ENCODE data around the gene ID1. TPM values are rescaled to one million over a fixed set of nuclear protein-coding genes. Genes with fewer than 3 reads are reported as not detected.

ID1 gene
- total and polyA plus RNA-seq, 2 of the 13 experiments (the other 11 are each of a cell fraction or from before 2014, with no cell fraction given), result 320 to 419 TPM

- peak; percentile 69; the same call in 1 of the 2 replicates for TF ChIP-seq CENPT (CRISPR knock-in tag; IDR thresholded peaks at IDR 0.05; ENCODE audit: low read depth)
- TF ChIP-seq MED13 (CRISPR knock-in tag; IDR thresholded peaks at IDR 0.05), result peak; percentile 98
- TF ChIP-seq, protein P1, sequence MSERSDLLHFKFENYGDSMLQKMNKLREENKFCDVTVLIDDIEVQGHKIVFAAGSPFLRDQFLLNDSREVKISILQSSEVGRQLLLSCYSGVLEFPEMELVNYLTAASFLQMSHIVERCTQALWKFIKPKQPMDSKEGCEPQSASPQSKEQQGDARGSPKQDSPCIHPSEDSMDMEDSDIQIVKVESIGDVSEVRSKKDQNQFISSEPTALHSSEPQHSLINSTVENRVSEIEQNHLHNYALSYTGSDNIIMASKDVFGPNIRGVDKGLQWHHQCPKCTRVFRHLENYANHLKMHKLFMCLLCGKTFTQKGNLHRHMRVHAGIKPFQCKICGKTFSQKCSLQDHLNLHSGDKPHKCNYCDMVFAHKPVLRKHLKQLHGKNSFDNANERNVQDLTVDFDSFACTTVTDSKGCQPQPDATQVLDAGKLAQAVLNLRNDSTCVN (CRISPR knock-in tag; IDR thresholded peaks at IDR 0.05; ENCODE audit: borderline replicate concordance), result peak; percentile 68
- peak; percentile 91; the same call in 1 of the 2 replicates for TF ChIP-seq TFDP1 (CRISPR knock-in tag; IDR thresholded peaks at IDR 0.05; ENCODE audit: borderline replicate concordance)
- TF ChIP-seq ZNF468 (CRISPR knock-in tag; IDR thresholded peaks at IDR 0.05), result 0 out of 2 replicates have a peak, but pooled peaks have one; percentile 60
- TF ChIP-seq ZNF317 (CRISPR knock-in tag; IDR thresholded peaks at IDR 0.05), result peak; percentile 90
- TF ChIP-seq SNAPC4 (CRISPR knock-in tag; IDR thresholded peaks at IDR 0.05), result peak; percentile 85; the same call in 1 of the 2 replicates
- TF ChIP-seq NFYB (CRISPR knock-in tag; IDR thresholded peaks at IDR 0.05), result peak; percentile 64
- TF ChIP-seq ARID5B (CRISPR knock-in tag; IDR thresholded peaks at IDR 0.05), result peak; percentile 94
- no peak for TF ChIP-seq KAT2B (IDR thresholded peaks at IDR 0.05; ENCODE audit: borderline replicate concordance, low read depth, low read length)
- TF ChIP-seq, protein P2, sequence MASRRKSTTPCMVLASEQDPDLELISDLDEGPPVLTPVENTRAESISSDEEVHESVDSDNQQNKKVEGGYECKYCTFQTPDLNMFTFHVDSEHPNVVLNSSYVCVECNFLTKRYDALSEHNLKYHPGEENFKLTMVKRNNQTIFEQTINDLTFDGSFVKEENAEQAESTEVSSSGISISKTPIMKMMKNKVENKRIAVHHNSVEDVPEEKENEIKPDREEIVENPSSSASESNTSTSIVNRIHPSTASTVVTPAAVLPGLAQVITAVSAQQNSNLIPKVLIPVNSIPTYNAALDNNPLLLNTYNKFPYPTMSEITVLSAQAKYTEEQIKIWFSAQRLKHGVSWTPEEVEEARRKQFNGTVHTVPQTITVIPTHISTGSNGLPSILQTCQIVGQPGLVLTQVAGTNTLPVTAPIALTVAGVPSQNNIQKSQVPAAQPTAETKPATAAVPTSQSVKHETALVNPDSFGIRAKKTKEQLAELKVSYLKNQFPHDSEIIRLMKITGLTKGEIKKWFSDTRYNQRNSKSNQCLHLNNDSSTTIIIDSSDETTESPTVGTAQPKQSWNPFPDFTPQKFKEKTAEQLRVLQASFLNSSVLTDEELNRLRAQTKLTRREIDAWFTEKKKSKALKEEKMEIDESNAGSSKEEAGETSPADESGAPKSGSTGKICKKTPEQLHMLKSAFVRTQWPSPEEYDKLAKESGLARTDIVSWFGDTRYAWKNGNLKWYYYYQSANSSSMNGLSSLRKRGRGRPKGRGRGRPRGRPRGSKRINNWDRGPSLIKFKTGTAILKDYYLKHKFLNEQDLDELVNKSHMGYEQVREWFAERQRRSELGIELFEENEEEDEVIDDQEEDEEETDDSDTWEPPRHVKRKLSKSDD (CRISPR knock-in tag; IDR thresholded peaks at IDR 0.05; ENCODE audit: low read depth), result peak; percentile 92
- 0 out of 2 replicates have a peak, but pooled peaks have one; percentile 59 for TF ChIP-seq ZNF674 (CRISPR knock-in tag; IDR thresholded peaks at IDR 0.05; ENCODE audit: low read depth)
- no peak for TF ChIP-seq KDM5A (IDR thresholded peaks at IDR 0.05; ENCODE audit: borderline replicate concordance, low read length)
Observed at GRCh38 chr20:31603822-31604566, 1.1 kb upstream of the ID1 start (continued).

All from HepG2 (cell line).